B cell (primary cell): Measurements from ENCODE around the gene XYLB. TPM values are rescaled to one million over a fixed set of nuclear protein-coding genes. Genes with fewer than 3 reads are reported as not detected.

Experiments
- ATAC-seq: fragments of 200-7000 bp; cut with Tn5 transposase; one replicate; pipeline ENCODE4 v1.10.0; 2021; ENCODE audit warnings: low read depth, mild to moderate bottlenecking, moderate number of reproducible peaks, moderate library complexity
- CTCF ChIA-PET: fragments of 350-600 bp; sonication (Branson Sonifier 250); formaldehyde crosslinking; loops from one replicate; lab custom pipeline; 2021; ENCODE audit warnings: antibody characterized with exemption, inconsistent platforms; lab: Charles Lee
- POLR2A ChIA-PET: fragments of 350-600 bp; sonication (Branson Sonifier 250); formaldehyde crosslinking; loops from one replicate; lab custom pipeline; 2021; ENCODE audit warnings: antibody characterized with exemption; lab: Charles Lee
- DNase-seq: peaks from one replicate; pipeline ENCODE4 v3.0.0; 2013
- H2AFZ ChIP-seq: 2 replicates; pipeline ENCODE4 v1.6.1; 2012; ENCODE audit warnings: mild to moderate bottlenecking, low read depth, low read length; ENCODE audit not compliant: insufficient read depth, poor library complexity, severe bottlenecking
- H3K27ac ChIP-seq, 2 donors: 1 replicate in 1 of 2; 2 replicates in 1 of 2; pipeline ENCODE4 v1.5.1; 2012 to 2013; ENCODE audit warnings: low read length in 2 of 2, mild to moderate bottlenecking in 2 of 2, moderate library complexity in 1 of 2
- H3K27me3 ChIP-seq, 4 experiments: fragments of 200-600 bp in 1 of 4; sonication (generic) in 1 of 4; replicated peaks in 1 of 4; 1 replicate in 2 of 4; 2 replicates in 2 of 4; pipeline versions ENCODE4 v1.6.1 to v1.7.0; 2013 to 2016; ENCODE audit warnings: low read length in 3 of 4, mild to moderate bottlenecking in 2 of 4, mixed read lengths in 1 of 4, moderate library complexity in 1 of 4; ENCODE audit not compliant: insufficient read depth in 4 of 4, control insufficient read depth in 3 of 4; ENCODE audit errors: control extremely low read depth in 1 of 4
- H3K36me3 ChIP-seq, 2 experiments: replicated peaks in 1 of 2; 1 replicate in 1 of 2; 2 replicates in 1 of 2; pipeline versions ENCODE4 v1.6.1 to v1.7.1; 2013; ENCODE audit warnings: low read length in 1 of 2; ENCODE audit not compliant: insufficient read depth in 2 of 2, control insufficient read depth in 1 of 2; ENCODE audit errors: control extremely low read depth in 1 of 2, extremely low read depth in 1 of 2
- H3K4me1 ChIP-seq, 2 donors: fragments of 200-600 bp in 1 of 2; sonication (generic) in 1 of 2; 1 replicate in 1 of 2; 2 replicates in 1 of 2; pipeline versions ENCODE4 v1.5.1 to v1.6.1; 2013 to 2017; ENCODE audit warnings: low read length in 2 of 2; ENCODE audit not compliant: control insufficient read depth in 2 of 2, insufficient read depth in 2 of 2
- H3K4me2 ChIP-seq: replicated peaks from 2 replicates; pipeline ENCODE3; 2012; ENCODE audit warnings: mild to moderate bottlenecking, low read depth, low read length; ENCODE audit not compliant: poor library complexity, severe bottlenecking
- H3K4me3 ChIP-seq, 5 experiments: fragments of 200-600 bp in 1 of 5; sonication (generic) in 1 of 5; 1 replicate in 3 of 5; 2 replicates in 2 of 5; pipeline versions ENCODE4 v1.5.1 to v1.7.0; 2011 to 2016; ENCODE audit warnings: low read length in 4 of 5, mild to moderate bottlenecking in 4 of 5, low read depth in 2 of 5, control low read depth in 1 of 5, moderate library complexity in 1 of 5; ENCODE audit not compliant: insufficient read depth in 1 of 5; ENCODE audit errors: control extremely low read depth in 1 of 5, extremely low read depth in 1 of 5
- H3K79me2 ChIP-seq: fragments of 200-600 bp; sonication (generic); one replicate; pipeline ENCODE4 v1.6.0; 2016; ENCODE audit warnings: low read length; ENCODE audit not compliant: control insufficient read depth, insufficient read depth
- H3K9ac ChIP-seq: fragments of 200-600 bp; sonication (generic); 2 replicates; pipeline ENCODE4 v1.6.1; 2017; ENCODE audit warnings: mild to moderate bottlenecking, low read length, moderate library complexity
- H3K9me3 ChIP-seq, 3 donors: one replicate each; pipeline versions ENCODE4 v1.6.1 to v1.7.1; 2013; ENCODE audit warnings: low read length in 2 of 3; ENCODE audit not compliant: control insufficient read depth in 2 of 3, insufficient read depth in 1 of 3; ENCODE audit errors: control extremely low read depth in 1 of 3
- H4K20me1 ChIP-seq: 2 replicates; pipeline ENCODE4 v1.6.0; 2012; ENCODE audit warnings: mild to moderate bottlenecking, low read length; ENCODE audit not compliant: insufficient read depth, control insufficient read depth, poor library complexity, severe bottlenecking
- H3K27ac Mint-ChIP-seq: one replicate; pipeline ENCODE4 v1.8.0; 2021; ENCODE audit warnings: mixed read lengths
- H3K27me3 Mint-ChIP-seq: one replicate; pipeline ENCODE4 v1.8.0; 2021; ENCODE audit warnings: mixed read lengths
- H3K4me1 Mint-ChIP-seq: one replicate; pipeline ENCODE4 v1.8.0; 2021; ENCODE audit warnings: mixed read lengths
- H3K4me3 Mint-ChIP-seq: one replicate; pipeline ENCODE4 v1.8.0; 2021; ENCODE audit warnings: mixed read lengths
- H3K9me3 Mint-ChIP-seq: one replicate; pipeline ENCODE4 v1.8.0; 2022; ENCODE audit warnings: mixed read lengths; ENCODE audit not compliant: insufficient read depth
- CTCF ChIP-seq: fragments of 200-600 bp; IDR thresholded peaks from one replicate; pipeline ENCODE4 v1.8.0; 2022; ENCODE audit warnings: antibody characterized with exemption, mild to moderate bottlenecking
- EZH2 ChIP-seq: IDR thresholded peaks from 2 replicates; pipeline ENCODE4 v1.6.1; 2012; ENCODE audit warnings: borderline replicate concordance, low read depth, mild to moderate bottlenecking, moderate library complexity, low read length; ENCODE audit not compliant: insufficient read depth, poor library complexity, severe bottlenecking
- WGBS: methylation state at CpG from one replicate; pipeline ENCODE4 v1.1.5; 2013; ENCODE audit warnings: missing lambda C conversion rate; ENCODE audit not compliant: insufficient coverage; 5-methylcytosine and 5-hydroxymethylcytosine counted together
- intact Hi-C: fragments of 100-400 bp; cut with micrococcal nuclease; formaldehyde crosslinking; loops from one replicate; pipeline ENCODE4 v1.10.0; 2022
- polyA plus RNA-seq: library from polyadenylated mRNA; depleted of rRNA; stranded (reverse); fragments of >200 nt; gene quantifications from 2 replicates; pipeline ENCODE4 v1.2.3, GENCODE V29; 2012
- total RNA-seq, 2 donors: library from RNA; stranded (reverse); fragments of 120-200 nt in 1 of 2; gene quantifications; 1 replicate in 1 of 2; 2 replicates in 1 of 2; pipeline versions ENCODE4 v1.2.3 to v1.2.4, GENCODE V29; 2013 to 2022

The XYLB gene
- total and polyA plus RNA-seq, 2 donors (not counting 1 experiment from before 2014, with no cell fraction given): 0.19 to 0.71 TPM

GRCh38 chr3:38308456-38308855 lies 38.1 kb upstream of the XYLB start:
- peaks cover 29% of the 10 kb centered on the region for H3K27me3 Mint-ChIP-seq
- Histone ChIP-seq H2AFZ (no peak overlapping the region), H3K9me3 (peaks cover 0 to 12% (median 0%) of the 10 kb centered on the region in 3 donors), H4K20me1 (no peaks in the 10 kb centered on the region), H3K4me2 (no peak overlapping the region), H3K79me2 (no peaks in the 10 kb centered on the region), H3K27ac (no peak overlapping the region), H3K36me3 (no peaks in the 10 kb centered on the region), H3K27me3 (no peaks in the 10 kb centered on the region), H3K9ac (no peak overlapping the region), H3K4me3 (no peak overlapping the region), H3K4me1 (no peaks in the 10 kb centered on the region)
- H3K4me3 Mint-ChIP-seq: no peak overlapping the region
- no peak for ATAC-seq
- 93% methylated on average over 9 of the region's 9 CpGs for WGBS
- POLR2A ChIA-PET: no interaction called here
- intact Hi-C loops: no loop called here
- H3K4me1 Mint-ChIP-seq: no peaks in the 10 kb centered on the region
- CTCF ChIA-PET: no interaction called here
- no peak overlapping the region for H3K27ac Mint-ChIP-seq
- no peak for DNase-seq
- peaks cover 5% of the 10 kb centered on the region for H3K9me3 Mint-ChIP-seq
- TF ChIP-seq EZH2: no peak
- TF ChIP-seq CTCF: no peak

DNA sequence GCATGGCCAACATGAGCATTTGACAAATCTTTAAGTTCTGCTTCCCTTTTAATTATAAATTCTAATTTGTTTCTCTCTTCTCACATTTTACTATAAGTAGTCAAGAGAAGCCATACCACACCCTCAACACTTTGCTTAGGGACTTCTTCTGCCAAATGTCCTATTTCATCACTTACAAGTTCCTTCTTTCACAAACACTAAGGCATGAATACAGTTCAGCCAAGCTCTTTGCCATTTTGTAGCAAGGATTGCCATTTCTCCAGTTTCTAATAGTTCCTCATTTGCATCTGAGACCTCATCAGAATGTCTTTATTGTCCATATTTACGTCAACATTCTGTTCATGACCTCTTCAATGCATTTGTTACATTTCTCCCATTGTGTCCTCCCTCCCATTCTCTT lies 35.1 kb upstream of the XYLB start:
- ATAC-seq: no peak
- no peak overlapping the region for H3K27ac Mint-ChIP-seq
- no peak overlapping the region for H3K4me2 ChIP-seq

More for the DNA sequence above, 35.1 kb upstream of the XYLB start:
- no peaks in the 10 kb centered on the region for H3K4me1 Mint-ChIP-seq
- H3K9me3 Mint-ChIP-seq: no peaks in the 10 kb centered on the region
- no peak overlapping the region for H3K9ac ChIP-seq
- no peak overlapping the region for H3K4me3 Mint-ChIP-seq
- no peaks in the 10 kb centered on the region for H4K20me1 ChIP-seq
- H3K79me2 ChIP-seq: no peaks in the 10 kb centered on the region
- H3K9me3 ChIP-seq: peaks cover 0 to 3% (median 0%) of the 10 kb centered on the region in 3 donors
- TF ChIP-seq CTCF (no peak), EZH2 (no peak)
- no peak overlapping the region for H3K4me3 ChIP-seq
- POLR2A ChIA-PET: no interaction called here
- CTCF ChIA-PET: no interaction called here
- DNase-seq: no peak
- H3K27me3 ChIP-seq: no peaks in the 10 kb centered on the region
- intact Hi-C loops: no loop called here
- peaks cover 17% of the 10 kb centered on the region for H3K27me3 Mint-ChIP-seq
- 100% methylated on average over 1 of the region's 1 CpG for WGBS
- H3K36me3 ChIP-seq: no peaks in the 10 kb centered on the region
- no peak overlapping the region for H3K27ac ChIP-seq
- no peak overlapping the region for H2AFZ ChIP-seq
- H3K4me1 ChIP-seq: no peaks in the 10 kb centered on the region
